IPS-20b (cell line): ENCODE results near the gene PPIB.
"Not testable (repeated sequence)": the region's sequence is repeated elsewhere in the genome, so short reads cannot be mapped to it uniquely, and the experiment has no call there.

ENCODE experiments used
- H3K27ac ChIP-seq: one replicate; pipeline ENCODE4 v1.5.1; 2013; ENCODE audit warnings: low read length
- H3K27me3 ChIP-seq: 2 replicates; pipeline ENCODE4 v1.6.1; 2013; ENCODE audit warnings: mild to moderate bottlenecking, low read length, inconsistent platforms; ENCODE audit not compliant: insufficient read depth
- H3K36me3 ChIP-seq: 2 replicates; pipeline ENCODE4 v1.6.1; 2013; ENCODE audit warnings: low read depth, mild to moderate bottlenecking, inconsistent platforms, low read length, moderate library complexity; ENCODE audit not compliant: insufficient read depth
- H3K4me1 ChIP-seq: 2 replicates; pipeline ENCODE4 v1.6.1; 2013; ENCODE audit warnings: mild to moderate bottlenecking, control low read depth, inconsistent platforms, low read length, moderate library complexity; ENCODE audit not compliant: insufficient read depth
- H3K4me3 ChIP-seq: 2 replicates; pipeline ENCODE4 v1.5.1; 2013; ENCODE audit warnings: mild to moderate bottlenecking, low read length, inconsistent platforms
- H3K9ac ChIP-seq: 2 replicates; pipeline ENCODE4 v1.6.1; 2013; ENCODE audit warnings: low read depth, mild to moderate bottlenecking, inconsistent platforms, low read length, moderate library complexity
- H3K9me3 ChIP-seq: 2 replicates; pipeline ENCODE4 v1.6.1; 2013; ENCODE audit warnings: mild to moderate bottlenecking, low read depth, low read length, inconsistent platforms; ENCODE audit not compliant: insufficient read depth

The PPIB gene

DNA sequence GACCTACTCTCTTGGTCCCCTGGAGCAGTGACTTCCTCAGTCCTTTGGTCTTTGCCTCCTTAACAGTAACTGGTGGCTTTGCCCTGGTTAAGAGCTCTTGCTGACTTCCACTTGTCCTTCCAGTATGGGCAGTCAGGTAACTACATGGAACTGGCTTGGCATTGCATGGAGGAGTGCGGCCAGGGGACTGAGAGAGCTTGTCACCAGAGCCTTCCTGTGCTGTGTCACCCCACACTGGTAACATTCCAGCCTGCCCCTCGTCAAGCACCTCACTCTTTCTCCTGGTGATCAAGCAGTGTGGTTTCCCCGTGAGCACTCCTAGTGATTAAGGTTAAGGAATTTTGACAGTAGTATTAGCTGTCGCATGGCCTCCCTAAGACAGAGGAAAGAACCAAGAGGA, 30.6 kb downstream of the PPIB start:
- Histone ChIP-seq H3K27ac (no peak overlapping the region), H3K9ac (no peak overlapping the region), H3K36me3 (peaks cover 82% of the 10 kb centered on the region)

DNA sequence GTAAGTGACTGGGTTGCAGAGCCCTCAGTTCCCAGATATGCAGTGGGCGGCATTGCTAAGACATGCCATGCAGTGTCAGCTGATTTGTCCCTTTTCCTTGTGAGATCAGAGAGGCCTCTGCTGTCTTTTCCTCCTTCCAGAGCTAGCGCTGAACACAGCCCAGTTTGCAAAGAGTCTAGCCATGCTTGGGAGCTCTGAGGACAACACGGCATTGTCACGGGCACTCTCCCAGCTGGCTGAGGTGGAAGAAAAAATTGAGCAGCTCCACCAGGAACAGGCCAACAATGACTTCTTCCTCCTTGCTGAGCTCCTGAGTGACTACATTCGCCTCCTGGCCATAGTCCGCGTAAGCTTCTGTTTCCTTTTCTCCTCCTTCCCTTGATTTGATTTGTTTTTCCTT, 31.3 kb downstream of the PPIB start:
- Histone ChIP-seq H3K4me1 (no peaks in the 10 kb centered on the region), H3K9ac (no peak overlapping the region), H3K36me3 (peaks cover 81% of the 10 kb centered on the region), H3K4me3 (no peak overlapping the region), H3K27me3 (no peaks in the 10 kb centered on the region), H3K27ac (no peak overlapping the region), H3K9me3 (no peaks in the 10 kb centered on the region)

More for the DNA sequence above, 30.6 kb downstream of the PPIB start:
- Histone ChIP-seq H3K9me3 (no peaks in the 10 kb centered on the region), H3K4me1 (no peaks in the 10 kb centered on the region; the same call in 1 of the 2 replicates), H3K4me3 (no peak overlapping the region), H3K27me3 (no peaks in the 10 kb centered on the region)

DNA sequence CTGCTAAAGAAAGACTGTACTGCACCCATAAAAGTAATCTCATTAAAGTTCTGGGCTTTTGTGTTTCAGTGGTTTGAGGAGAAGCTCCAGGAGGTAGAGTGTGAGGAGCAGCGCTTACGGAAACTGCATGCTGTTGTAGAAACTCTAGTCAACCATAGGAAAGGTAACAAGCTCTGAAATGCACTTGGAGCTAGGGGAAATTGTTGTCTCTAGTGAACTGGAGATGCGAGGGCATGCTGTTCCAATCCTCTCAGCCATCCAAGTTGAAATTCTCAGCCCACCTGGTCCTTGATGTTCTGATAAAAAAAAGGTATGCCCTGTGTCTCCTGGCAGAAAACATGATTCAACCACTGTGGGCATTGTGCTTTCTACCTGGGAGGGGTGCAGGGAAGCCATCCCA, 32.7 kb downstream of the PPIB start:
- no peak overlapping the region for H3K4me3 ChIP-seq
- H3K27me3 ChIP-seq: no peaks in the 10 kb centered on the region
- no peaks in the 10 kb centered on the region for H3K9me3 ChIP-seq
- no peak overlapping the region for H3K9ac ChIP-seq
- peaks cover 72% of the 10 kb centered on the region for H3K36me3 ChIP-seq
- H3K27ac ChIP-seq: no peak overlapping the region
- no peaks in the 10 kb centered on the region for H3K4me1 ChIP-seq

GRCh38 chr15:64127521-64128270, 35.1 kb downstream of the PPIB start:
- H3K27me3 ChIP-seq: no peaks in the 10 kb centered on the region
- H3K27ac ChIP-seq: no peak overlapping the region
- no peak overlapping the region for H3K9ac ChIP-seq
- peaks cover 76% of the 10 kb centered on the region for H3K36me3 ChIP-seq
- no peaks in the 10 kb centered on the region for H3K4me1 ChIP-seq
- H3K4me3 ChIP-seq: no peak overlapping the region
- H3K9me3 ChIP-seq: no peaks in the 10 kb centered on the region

DNA sequence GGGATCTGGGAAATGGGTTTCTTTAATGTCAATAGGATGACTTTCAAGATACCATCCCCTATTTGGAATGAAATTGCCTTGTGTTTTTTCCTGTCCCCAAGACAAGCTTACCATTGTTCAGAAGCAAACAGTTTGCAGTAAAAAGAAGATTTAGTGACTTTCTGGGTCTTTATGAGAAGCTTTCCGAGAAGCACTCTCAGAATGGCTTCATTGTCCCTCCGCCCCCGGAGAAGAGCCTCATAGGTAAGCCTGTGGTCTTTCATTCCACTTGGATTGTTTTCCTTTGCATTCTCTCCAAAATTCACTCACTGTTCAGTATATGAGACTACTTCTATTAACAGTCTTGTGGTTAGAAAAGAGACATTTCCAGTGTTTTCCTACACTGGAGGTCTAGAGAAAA, 36.8 kb downstream of the PPIB start:
- Histone ChIP-seq H3K9ac (no peak overlapping the region), H3K9me3 (no peaks in the 10 kb centered on the region), H3K4me1 (no peaks in the 10 kb centered on the region), H3K36me3 (peaks cover 74% of the 10 kb centered on the region), H3K27ac (no peak overlapping the region), H3K27me3 (no peaks in the 10 kb centered on the region), H3K4me3 (no peak overlapping the region)

DNA sequence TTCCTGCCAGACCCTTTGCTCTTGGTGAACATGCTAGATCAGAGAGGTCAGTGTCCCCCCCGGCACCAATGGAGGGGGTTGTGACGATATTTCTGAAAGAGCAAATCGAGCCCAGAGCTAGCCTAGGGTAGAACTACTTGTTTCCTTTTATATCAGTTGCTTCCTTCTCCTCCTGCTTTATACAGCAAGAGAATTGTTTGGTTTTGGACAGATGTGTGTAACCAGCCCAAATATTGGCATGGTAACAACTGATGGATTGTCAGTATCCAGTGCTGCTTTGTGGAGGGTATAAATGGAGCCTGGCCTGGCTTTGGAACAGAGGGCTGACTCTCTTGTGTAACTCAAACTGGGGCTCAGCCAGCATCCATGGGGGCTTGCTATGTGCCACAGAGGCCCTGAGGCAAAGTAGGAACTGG, 39.9 kb downstream of the PPIB start:
- Histone ChIP-seq H3K4me3 (no peak overlapping the region), H3K27me3 (no peaks in the 10 kb centered on the region), H3K4me1 (no peaks in the 10 kb centered on the region), H3K36me3 (peaks cover 72% of the 10 kb centered on the region), H3K9me3 (no peaks in the 10 kb centered on the region), H3K27ac (no peak overlapping the region), H3K9ac (no peak overlapping the region)

DNA sequence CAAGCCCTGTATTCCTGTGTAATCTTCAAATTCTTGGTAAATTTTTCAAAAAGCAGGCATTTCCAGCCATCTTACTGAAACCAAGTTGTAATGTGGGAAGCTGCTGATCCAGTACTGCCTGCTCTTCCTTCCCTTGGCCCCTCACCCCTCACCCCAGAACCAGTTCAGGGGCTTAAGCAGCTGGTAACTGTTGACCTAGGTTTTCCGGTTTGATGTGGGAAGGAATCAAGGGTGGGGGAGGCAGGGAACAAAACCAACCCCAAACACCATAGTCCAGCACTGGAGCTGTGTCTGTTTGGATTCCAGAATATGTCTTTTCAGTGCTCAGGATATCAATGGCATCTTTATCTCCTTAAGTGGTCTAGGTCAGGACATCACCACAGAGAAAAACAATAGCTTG, 40.4 kb downstream of the PPIB start:
- Histone ChIP-seq H3K36me3 (peaks cover 72% of the 10 kb centered on the region), H3K9ac (no peak overlapping the region), H3K4me1 (no peaks in the 10 kb centered on the region), H3K27ac (no peak overlapping the region), H3K4me3 (no peak overlapping the region), H3K27me3 (no peaks in the 10 kb centered on the region), H3K9me3 (no peaks in the 10 kb centered on the region)

GRCh38 chr15:64121614-64122013, 41.2 kb downstream of the PPIB start:
- H3K36me3 ChIP-seq: peaks cover 67% of the 10 kb centered on the region
- H3K4me3 ChIP-seq: no peak overlapping the region

DNA sequence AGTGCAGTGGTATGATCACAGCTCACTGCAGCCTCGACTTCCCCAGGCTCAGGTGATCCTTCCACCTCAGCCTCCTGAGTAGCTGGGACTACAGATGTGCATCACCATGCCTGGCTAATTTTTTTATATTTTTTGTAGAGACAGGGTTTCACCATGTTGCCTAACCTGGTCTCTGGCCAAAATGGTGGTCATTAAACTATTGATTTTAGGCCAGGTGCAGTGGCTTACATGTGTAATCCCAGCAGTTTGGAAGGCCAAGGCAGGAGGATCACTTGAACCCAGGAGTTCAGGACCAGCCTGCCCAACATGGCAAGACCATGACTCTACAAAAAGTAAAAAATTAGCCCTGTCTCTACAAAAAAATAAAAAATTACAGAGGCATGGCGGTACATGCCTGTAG, 42.5 kb downstream of the PPIB start:
- H3K27me3 ChIP-seq, H3K9ac ChIP-seq, H3K4me3 ChIP-seq, H3K9me3 ChIP-seq, H3K27ac ChIP-seq, H3K4me1 ChIP-seq: not testable (repeated sequence)
- peaks cover 80% of the 10 kb centered on the region for H3K36me3 ChIP-seq

More at GRCh38 chr15:64121614-64122013, 41.2 kb downstream of the PPIB start:
- no peak overlapping the region for H3K27ac ChIP-seq
- no peak overlapping the region for H3K9ac ChIP-seq
- H3K9me3 ChIP-seq: no peaks in the 10 kb centered on the region
- no peaks in the 10 kb centered on the region for H3K4me1 ChIP-seq
- H3K27me3 ChIP-seq: no peaks in the 10 kb centered on the region

DNA sequence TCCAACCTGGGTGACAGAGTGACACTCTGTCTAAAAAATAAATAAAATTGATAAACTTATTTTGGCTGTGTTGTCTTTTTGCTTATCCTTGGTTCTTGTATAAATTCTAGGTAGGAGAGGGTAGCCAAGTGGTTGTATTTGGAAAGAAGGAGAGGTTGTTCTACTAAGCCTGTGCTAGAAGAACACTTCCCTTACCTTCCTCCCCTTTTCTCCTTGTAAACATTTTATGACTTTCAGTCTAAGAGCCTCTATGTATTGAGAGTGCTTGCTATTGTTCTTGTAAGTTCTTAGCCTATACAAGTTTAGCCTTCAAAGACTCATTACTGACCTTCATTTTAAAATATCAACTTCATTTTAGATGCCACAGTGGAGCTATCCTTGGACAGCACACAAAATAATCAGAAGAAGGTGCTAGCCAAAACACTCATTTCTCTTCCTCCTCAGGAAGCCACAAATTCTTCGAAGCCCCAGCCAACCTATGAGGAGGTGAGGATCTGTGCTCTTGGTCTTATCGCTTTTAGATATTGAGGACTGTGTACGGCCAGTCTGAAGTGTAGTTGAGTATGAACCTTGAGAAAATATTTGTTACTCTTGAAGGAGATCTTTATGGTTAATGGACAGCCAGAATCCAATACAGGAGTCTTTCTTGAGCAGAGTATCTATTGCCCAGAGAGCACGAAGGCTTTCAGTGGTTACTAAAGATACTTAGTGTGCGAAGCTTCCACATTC, 44.9 kb downstream of the PPIB start:
- Histone ChIP-seq H3K27ac (no peak overlapping the region), H3K9ac (no peak overlapping the region), H3K9me3 (no peaks in the 10 kb centered on the region), H3K4me1 (no peaks in the 10 kb centered on the region), H3K4me3 (no peak overlapping the region), H3K27me3 (no peaks in the 10 kb centered on the region), H3K36me3 (peaks cover 88% of the 10 kb centered on the region)

DNA sequence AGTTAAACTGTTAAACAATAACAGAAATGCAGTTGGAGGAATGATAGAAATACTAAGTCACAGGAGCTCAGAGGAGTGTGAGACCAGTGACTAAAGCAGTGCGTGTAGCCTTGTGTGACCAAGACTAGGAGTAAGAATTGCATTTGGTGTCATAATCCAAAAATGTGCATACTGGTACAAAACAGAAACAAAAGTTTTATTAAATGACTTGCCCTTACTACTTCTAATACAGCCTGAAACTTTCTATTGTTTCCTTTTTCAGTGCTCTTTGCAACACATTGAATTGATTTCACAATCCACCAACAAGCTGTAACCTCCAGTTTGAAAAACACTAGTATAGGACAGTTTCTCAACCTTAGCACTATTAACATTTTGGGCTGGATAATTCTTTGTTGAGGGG, 49.9 kb downstream of the PPIB start:
- peaks cover 50% of the 10 kb centered on the region for H3K36me3 ChIP-seq
- no peaks in the 10 kb centered on the region for H3K27me3 ChIP-seq
- no peaks in the 10 kb centered on the region; the same call in 1 of the 2 replicates for H3K4me1 ChIP-seq
- no peak overlapping the region for H3K4me3 ChIP-seq
- no peak overlapping the region for H3K9ac ChIP-seq
- no peaks in the 10 kb centered on the region for H3K9me3 ChIP-seq
- H3K27ac ChIP-seq: no peak overlapping the region
